GM12801 (cell line): ENCODE results near the gene NMU.

Experiments
- TF ChIP-seq, protein P1 (sequence below): IDR thresholded peaks from one replicate; pipeline ENCODE4 v1.5.1; 2011; ENCODE audit warnings: control low read depth; ENCODE audit not compliant: insufficient read length; ENCODE audit errors: extremely low read depth

NMU gene

DNA sequence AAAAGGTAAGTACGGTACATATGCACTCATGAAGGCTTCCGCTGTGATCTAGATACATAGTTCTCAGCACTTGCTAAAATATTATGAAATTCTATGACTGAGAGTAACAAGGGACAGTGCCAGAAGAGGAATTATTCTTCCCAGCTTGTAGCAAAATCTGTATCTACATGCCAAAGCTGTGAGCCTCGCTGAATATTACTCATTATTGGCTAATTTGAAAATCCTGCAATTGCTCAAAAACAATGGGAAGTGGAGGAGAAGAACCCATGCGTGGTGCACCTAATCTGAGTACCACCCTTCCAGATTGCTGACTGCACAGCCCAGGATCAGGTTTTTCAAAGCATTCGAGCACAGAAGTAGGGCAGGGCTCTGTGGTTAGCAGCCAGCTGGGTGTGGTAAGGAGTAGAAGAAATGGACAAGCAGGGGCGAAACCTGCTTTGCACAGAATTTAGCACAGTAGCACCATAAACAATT lies 26.7 kb downstream of the NMU start:
- TF ChIP-seq, protein P1, sequence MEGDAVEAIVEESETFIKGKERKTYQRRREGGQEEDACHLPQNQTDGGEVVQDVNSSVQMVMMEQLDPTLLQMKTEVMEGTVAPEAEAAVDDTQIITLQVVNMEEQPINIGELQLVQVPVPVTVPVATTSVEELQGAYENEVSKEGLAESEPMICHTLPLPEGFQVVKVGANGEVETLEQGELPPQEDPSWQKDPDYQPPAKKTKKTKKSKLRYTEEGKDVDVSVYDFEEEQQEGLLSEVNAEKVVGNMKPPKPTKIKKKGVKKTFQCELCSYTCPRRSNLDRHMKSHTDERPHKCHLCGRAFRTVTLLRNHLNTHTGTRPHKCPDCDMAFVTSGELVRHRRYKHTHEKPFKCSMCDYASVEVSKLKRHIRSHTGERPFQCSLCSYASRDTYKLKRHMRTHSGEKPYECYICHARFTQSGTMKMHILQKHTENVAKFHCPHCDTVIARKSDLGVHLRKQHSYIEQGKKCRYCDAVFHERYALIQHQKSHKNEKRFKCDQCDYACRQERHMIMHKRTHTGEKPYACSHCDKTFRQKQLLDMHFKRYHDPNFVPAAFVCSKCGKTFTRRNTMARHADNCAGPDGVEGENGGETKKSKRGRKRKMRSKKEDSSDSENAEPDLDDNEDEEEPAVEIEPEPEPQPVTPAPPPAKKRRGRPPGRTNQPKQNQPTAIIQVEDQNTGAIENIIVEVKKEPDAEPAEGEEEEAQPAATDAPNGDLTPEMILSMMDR = no peak

DNA sequence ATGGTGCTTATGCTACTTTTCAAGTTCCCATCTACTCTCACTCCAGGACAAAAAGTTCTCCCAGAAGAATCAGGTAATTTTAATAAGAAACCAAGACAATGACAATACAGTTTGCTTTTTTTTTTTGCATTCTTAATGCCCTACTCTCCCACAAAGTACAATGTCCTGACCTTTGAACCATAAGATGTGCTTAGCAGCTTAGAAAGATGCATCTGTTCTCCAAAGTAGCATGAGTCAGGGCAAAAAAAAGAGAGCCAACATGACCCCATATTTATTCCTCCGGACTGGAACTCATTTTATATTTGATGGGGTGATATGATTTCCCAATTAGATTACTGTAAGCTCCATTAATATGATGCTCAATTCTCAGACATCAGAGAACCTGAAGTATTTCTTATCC lies 27.5 kb downstream of the NMU start:
- TF ChIP-seq, protein P1 = no peak

DNA sequence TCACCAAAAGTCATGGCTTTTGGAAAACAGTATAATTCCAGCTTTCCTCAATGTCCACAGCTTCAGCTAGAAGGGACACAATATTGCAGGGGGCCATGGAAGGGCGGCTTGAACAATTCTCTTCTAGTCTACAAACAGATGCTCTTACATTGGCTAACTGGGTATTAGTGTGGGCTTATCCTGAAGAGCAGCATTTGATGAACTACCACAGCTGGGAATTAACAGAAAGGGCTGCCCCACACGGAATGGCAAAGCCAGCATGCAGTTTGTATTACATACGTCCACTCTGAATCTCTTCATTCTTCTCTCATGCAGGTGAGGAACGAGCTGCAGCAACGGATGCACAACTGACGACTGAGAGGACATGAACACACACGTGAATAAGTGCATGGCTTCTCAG lies 31.1 kb downstream of the NMU start:
- TF ChIP-seq, protein P1 = no peak

DNA sequence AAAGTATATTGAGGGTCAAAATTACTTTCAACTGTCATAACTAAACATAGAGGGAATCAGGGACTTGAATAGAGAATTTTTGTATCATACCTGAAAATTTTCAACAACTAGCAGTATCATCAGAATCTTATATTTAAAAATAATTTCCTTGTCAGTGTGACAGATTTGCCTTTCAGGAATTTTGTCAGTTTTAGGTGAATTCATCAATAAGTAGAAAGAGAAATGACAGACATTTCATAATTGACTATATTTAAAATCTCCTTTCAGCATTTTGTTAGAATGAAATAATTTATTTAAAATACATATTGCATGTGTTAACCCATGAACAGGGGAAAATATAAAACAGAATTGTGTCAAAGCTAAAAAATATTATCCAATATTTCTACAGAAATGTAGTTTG lies 35.5 kb downstream of the NMU start:
- TF ChIP-seq, protein P1 = no peak

DNA sequence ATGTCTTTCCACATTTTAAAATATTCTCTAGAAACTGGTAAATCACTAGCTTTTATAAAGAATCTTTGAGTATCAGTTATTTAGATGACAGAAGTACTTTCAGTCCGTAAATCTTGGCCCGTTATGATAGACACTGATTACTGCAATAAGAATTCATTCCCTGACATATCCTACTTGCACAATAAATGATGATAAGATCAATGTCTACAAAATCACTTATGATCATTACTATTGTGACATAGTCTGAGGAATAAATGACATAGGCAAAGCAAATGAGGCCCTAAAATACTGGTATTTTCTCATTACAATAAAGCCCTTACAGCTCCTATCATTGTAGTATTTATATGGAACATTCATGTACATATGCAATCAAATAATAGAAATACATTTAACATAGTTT lies 37.5 kb downstream of the NMU start:
- TF ChIP-seq, protein P1 = no peak

DNA sequence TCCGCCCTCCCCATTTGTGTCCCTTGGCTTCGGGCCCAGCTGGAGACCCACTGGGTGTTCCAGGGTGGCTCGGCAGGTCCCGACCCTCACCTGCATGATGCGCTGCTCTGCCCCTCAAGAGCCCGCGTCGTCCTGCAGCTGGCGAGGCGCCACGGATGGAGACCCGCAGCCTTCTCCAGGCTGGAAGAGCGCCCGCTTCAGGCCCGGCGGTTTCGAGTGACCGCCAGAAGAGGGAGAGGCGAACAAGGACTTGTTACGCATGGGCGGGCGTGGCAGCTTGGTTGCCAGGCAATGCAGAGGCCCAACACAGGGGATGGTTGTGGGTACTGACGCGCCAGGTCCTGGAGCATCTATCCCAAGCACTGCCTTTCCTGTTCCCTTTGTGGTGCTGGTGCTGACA lies 44.1 kb downstream of the NMU start, which contains the start of gene PDCL2:
Gene PDCL2, minus strand, starts transcription at position 232 of the 400 bp plus-strand sequence. Its CDS starts 136 bp downstream, at position 96.
- TF ChIP-seq, protein P1 = no peak

DNA sequence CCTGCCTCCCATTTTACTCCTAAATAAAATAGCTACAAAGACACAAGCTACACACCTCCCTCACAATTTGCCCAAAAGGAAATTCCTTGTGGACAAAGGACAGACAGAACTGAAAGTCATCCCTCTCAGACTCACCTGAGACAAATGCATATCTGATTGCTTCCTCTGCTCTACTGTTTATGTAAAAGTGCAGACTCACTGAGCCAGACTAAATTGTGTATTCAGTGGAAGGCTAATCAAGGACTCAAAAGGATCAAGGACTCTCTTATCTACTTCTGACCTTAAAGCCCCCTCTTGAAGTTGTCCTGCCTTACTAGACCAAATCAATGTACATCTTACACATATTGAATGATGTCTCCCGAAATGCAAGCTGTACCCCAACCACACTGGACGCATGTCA lies 47.9 kb downstream of the NMU start:
- TF ChIP-seq, protein P1 = no peak

DNA sequence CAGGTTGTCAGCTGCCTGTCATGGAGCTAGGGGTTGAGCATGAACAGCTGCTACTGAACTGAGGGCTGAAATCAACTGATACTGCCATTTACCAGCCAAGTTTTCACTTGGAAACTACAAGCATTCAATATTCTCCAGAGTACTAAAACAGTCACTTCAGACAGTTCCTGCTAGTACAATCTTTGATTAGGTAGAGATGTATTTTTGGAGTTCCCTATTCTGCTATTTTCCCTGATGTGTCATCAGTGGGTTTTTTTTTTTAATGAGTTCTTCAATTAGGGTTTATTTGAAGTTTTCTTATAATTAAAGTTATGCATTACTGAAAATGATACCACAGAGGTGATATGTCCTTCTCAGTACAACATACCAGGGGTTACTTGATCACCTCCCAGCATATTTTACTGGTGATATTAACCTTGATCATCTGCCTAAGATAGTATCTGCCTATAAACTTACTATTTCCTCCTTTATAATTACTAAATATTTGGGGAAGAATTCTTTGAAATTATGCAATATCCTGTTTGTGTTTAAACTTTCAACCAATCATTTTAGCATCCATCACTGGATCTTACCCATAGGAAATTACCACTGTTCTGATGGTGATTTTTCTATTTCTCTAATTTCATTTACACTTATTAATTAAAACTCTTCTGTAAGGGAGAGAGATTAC lies 57.6 kb downstream of the NMU start:
- TF ChIP-seq, protein P1 = no peak
